Ovary (tissue), 3 donors: ENCODE data around the gene SSBP2.

Source experiments
- CTCF ChIP-seq, 3 donors: fragments of 450-650 bp in 2 of 3; fragments of 200-600 bp in 1 of 3; IDR thresholded peaks; one replicate each; pipeline versions ENCODE4 v1.5.1 to v1.8.0; 2016 to 2022; ENCODE audit warnings: antibody characterized with exemption in 3 of 3, mild to moderate bottlenecking in 1 of 3
- EP300 ChIP-seq: sonication (generic); formaldehyde crosslinking; IDR thresholded peaks from one replicate; pipeline ENCODE4 v1.6.1; 2017; ENCODE audit warnings: antibody characterized with exemption
- POLR2A ChIP-seq: fragments of 450-650 bp; IDR thresholded peaks from one replicate; pipeline ENCODE4 v1.6.1; 2017; ENCODE audit warnings: antibody characterized with exemption, mild to moderate bottlenecking, moderate library complexity
- donor health status: DM: no; HTN: no; CAD: no.

GRCh38 chr5:81698813-81699212 is 52.1 kb downstream of the SSBP2 start:
- no peak for TF ChIP-seq POLR2A
- TF ChIP-seq CTCF (IDR thresholded peaks at IDR 0.05) = no peak
- no peak for TF ChIP-seq EP300
